HG02642 (cell line): ENCODE measurements around the gene FTH1.

Experiments
- ATAC-seq: cut with Tn5 transposase; IDR thresholded peaks from one replicate; pipeline ENCODE4 v1.9.1; 2021; ENCODE audit warnings: mild to moderate bottlenecking; ENCODE audit not compliant: unreplicated experiment, poor library complexity

FTH1 gene

DNA sequence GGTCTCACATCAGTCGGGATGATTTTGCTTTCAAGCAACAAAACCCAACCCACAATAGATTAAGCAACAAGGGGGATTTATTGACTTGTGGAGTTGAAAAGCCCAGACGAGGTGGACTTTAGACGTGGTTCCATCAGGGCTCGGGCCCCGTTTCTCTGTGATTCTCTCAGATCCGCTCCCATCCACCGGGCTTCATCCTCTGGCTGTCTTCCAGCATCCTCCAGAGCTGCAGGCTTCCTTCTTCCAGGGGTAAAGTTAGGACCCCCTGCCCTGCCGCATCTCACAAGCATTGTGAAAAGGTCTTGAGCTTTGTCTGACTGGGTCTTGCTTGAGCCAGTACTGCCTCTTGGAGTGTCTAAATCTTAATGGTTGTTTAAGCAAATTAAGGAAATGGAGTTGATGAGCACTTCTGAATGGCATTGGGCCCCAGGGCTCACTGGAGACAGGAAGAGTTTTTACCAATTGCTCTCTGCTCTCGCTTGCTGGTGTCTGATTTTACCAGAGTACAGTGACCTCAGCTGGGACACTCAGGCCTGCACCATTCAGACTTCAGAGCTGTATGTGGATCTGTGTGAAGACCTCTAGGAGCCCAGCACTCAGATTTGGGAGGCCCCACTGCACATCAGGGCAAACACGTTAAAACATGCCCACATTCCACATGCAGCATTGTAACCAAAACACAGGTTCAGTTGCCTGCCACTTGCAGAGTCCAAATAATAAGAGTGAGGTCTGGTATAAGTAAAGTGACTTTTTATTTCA lies 13.5 kb upstream of the FTH1 start:
- no peak for ATAC-seq

- no peak for ATAC-seq
Measured at GRCh38 chr11:61978703-61979661, 11.5 kb upstream of the FTH1 start.

GRCh38 chr11:61976813-61977475 lies 9.5 kb upstream of the FTH1 start:
- ATAC-seq: no peak

DNA sequence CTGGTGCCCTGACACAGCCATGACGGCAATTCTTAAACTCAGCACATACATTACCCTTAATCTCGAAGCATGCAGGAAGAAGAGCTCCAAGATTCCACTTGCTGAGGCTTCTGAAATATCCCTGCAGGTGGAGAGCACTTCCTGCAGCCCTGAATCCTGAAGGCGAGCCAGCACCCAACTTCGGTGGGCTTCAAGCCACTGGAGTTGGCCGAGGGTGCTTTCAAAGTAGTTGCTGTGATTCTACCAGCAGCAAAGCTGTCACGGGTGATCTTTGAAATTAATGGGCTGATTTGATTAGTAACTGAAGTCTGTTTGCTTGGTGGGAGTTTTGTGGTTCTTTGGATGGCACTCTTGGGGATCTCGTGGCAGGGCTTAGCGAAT lies 9.0 kb upstream of the FTH1 start:
- ATAC-seq: no peak

GRCh38 chr11:61975638-61976419 lies 8.4 kb upstream of the FTH1 start:
- ATAC-seq: no peak

- no peak for ATAC-seq
Measured at GRCh38 chr11:61974766-61975631, 7.6 kb upstream of the FTH1 start.

DNA sequence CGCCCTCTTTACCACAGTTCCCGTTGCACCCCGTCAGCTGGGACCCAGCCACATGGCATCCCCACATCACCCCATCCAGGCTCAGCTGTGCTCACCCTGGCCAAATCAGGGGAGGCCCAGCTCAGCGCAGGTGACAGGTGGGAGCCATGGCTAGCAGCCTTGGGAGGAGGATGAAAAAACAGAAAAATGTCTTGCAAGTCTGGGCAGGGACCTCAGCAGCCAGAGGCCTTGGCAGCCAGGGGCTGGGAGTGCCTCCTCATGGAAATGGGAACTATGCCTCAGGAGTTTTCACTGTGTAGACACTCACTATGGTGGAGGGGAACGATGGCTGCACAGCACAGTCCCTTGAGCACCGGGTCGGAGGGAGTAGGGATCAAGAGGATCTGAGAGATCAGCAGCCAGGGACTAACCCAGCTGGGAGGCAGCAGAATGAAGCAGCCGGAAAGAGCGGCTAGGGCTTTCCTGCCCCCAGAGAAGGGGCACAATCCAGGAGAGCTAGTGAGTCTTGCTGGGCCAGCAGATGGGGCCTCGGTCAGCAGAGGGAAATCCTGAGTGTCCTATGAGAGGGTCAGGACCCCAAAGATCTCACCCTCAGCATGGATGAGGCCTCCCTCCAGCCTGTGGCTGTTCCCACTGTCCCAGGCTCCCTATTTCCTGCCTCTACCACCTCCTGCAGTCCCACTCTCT lies 6.2 kb upstream of the FTH1 start:
- no peak for ATAC-seq

- ATAC-seq: no peak
Measured at GRCh38 chr11:61972672-61973475, 5.4 kb upstream of the FTH1 start.

GRCh38 chr11:61972112-61972671 lies 4.8 kb upstream of the FTH1 start:
- no peak for ATAC-seq

GRCh38 chr11:61971248-61972111 lies 4.0 kb upstream of the FTH1 start:
- peak; percentile 21 for ATAC-seq

DNA sequence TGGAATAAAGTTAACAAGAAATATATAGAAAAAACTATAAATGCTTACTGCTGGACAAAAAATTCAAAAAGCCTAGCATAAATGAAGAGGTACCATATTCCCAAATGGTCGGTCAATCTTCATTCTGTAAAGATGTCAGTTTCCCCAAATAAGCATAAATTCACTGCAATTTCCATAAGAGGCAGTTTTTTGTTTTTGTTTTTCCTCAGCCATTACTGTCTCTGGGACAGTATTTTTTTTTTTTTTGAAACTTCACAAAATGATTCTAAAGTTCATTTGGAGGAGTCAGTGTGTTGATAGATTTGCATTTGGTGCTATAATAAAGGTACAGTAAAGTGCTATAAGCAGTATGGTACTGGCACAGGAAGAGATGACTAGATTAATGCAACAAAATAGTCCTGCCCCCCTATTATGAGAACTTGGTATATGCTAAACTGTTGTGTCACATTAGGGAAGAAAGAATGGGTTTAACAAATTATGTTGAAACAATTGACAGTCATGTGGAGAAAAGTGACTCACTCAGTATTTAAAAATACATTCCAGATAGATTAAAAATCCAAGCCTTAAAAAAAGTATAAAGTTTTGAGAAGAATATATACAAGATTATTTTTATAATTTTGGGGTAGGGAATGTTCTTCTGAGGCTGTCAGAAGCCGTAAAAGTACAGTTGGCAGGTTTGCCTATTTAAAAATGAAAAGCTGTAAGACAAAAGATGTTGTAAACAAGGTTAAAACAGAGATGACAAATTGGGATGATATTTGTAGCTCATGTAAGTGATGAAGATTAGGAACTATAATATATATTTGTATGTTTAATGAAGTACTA lies 2.6 kb upstream of the FTH1 start:
- no peak for ATAC-seq

GRCh38 chr11:61969391-61969758 lies 1.9 kb upstream of the FTH1 start:
- no peak for ATAC-seq

DNA sequence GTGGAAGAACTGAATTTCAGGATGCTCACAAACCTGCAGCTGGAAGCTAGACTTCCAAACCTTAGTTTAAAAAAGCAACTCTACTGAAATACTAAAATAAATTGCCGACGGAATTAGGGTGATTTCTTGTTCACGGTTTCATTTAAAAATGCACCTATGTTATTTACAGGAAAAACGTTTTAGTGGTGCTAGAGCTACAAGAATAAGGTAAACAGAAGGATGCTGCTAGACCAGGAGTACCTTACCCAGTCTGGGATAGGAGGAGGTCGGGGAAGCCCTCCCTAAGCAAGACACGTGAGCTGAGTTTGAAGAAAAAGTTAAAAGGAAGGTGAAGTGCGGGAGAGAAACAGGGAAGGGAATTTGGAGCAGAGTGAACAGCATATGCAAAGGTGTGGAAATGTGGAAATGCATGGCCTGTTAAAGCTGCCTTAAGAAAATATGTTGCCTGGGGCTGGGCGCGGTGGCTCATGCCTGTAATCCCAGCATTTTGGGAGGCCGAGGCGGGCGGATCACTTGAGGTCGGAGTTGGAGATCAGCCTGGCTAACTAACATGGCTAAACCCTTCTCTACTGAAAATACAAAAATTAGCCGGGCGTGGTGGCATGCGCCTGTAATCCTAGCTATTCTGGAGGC lies 1.4 kb upstream of the FTH1 start:
- no peak for ATAC-seq

DNA sequence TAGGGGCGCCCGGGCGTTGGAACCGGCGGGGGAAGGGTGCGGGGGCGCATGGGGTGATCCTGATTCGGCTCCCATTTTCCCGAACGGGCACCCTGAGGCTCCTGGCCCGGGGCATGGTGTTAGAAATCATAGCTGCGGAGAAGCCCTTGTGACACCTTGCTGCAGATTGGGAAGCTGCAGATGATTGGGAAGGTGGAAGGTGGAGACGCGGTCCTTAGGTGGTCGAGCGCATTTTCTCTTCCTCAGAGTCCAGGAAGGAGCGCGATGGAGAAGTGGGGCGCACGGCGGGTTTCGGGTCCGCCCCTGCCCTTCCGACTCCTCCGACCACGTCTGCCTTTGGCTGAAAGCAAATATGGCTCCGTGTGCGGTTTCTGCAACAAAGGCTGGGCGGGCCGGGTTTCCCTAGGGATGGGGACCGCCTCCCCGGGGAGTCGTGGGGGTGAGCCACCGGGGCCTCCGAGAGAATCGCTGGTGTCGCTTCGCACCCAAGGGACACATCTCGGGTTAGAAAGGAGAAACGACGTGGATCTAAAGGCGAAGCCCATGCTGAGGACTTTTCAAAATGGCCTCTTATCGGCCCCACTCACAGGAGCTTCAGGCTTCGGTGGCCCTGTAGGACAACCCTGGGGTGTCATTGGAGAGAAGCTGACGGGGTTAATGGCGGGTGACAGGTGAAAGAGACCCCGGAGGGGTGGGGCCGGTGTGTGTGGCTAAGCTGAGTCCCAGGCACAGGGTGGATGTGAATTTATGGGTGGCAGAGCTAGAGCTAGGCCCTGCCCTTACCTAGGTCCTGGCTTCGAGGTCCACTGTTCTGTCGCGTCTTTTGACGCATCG lies 707 bp upstream of the FTH1 start:
- ATAC-seq: peak; percentile 27

- ATAC-seq: no peak
Measured at GRCh38 chr11:61966734-61967115, 709 bp downstream of the FTH1 start.
